NCI-H1930 (cell line): ENCODE data around the gene ST6GALNAC4.
A peak's percentile ranks its signal among the peaks of the same experiment; 100 is the strongest.

Experiments
- DNase-seq, 2 experiments: peaks; one replicate each; lab custom pipeline; 2025; lab: John Stamatoyannopoulos, UW

ST6GALNAC4 gene

DNA sequence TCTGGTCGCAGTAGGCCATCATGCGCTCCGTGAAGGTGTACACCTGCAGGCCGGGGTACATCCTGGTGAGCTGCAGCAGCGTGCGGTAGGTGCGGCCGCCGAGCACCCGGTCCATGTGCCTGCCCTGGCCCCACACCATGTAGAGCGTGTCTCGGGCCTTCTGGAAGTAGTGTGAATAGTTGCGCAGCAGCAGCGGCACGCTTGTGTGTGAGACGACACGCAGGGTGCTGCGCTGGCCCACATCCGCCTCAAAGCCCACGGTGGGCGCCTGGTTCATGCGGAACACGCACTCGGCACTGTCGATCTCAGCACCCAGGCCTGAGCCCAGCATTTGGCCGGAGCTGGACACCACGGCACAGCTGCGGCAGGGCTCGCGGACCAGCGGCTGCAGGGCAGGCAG lies 4.5 kb downstream of the ST6GALNAC4 start:
- DNase-seq = no peak

DNA sequence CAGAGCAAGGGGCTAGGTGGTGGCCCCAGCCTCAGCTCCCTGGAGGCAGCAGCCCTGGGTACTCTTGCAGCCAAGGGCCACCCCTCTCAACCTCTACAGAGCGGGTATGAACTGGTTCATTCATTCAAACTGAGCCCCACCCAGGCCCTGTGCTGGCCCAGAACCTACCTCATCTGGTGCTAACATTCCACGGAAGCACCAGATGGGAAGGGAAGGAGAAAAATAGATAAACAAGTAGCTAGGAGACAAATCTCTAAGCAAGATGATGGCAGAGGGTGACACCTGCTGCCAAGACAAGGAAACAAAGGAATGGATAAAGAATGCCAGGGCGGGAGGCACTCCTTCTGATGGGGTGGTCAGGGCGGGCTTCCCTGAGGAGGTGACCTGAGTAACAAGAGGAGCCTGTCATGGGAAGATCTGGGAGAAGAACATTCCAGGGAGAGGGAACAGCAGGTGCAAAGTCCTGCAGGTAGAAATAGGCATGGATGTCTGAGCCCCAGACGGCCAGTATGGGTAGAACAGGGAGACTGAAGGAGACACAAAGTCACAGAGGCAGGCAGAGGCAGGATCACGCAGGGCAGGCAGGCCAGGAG lies 6.1 kb downstream of the ST6GALNAC4 start:
- no peak for DNase-seq

DNA sequence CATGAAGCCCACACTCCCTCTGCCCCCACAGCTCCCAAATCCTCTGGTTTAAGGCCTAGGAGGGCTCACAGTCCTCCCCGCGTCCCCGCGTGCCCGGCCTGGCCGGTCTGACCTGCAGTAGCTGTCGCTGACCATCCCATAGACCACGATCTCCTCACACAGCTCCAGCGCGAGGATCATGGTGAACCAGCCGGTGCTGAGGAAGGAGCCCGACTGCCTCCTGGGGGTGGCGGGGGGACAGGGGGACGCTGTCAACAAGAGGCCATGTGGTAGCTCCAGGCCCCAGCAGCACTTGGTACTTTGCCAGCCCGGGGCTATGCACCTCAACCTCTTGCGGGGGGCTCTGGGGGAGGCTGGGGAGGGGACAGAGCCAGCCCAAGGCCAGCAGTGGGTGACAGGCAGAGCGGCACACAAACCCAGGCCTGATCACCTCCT lies 7.0 kb downstream of the ST6GALNAC4 start:
- no peak for DNase-seq

DNA sequence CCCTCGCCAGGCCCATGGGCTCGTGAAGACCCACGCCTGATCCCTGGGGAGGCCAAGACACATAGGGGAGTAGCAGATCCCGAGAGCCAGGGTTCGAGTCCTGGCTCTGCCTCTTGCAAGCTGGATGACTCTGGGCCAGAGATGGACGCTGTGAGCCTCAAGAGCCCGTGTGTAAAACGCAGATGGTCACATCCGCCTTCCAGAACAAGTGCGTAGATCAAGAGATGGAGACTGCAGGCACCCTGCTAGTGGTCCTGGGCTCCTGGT lies 8.2 kb downstream of the ST6GALNAC4 start:
- no peak for DNase-seq

DNA sequence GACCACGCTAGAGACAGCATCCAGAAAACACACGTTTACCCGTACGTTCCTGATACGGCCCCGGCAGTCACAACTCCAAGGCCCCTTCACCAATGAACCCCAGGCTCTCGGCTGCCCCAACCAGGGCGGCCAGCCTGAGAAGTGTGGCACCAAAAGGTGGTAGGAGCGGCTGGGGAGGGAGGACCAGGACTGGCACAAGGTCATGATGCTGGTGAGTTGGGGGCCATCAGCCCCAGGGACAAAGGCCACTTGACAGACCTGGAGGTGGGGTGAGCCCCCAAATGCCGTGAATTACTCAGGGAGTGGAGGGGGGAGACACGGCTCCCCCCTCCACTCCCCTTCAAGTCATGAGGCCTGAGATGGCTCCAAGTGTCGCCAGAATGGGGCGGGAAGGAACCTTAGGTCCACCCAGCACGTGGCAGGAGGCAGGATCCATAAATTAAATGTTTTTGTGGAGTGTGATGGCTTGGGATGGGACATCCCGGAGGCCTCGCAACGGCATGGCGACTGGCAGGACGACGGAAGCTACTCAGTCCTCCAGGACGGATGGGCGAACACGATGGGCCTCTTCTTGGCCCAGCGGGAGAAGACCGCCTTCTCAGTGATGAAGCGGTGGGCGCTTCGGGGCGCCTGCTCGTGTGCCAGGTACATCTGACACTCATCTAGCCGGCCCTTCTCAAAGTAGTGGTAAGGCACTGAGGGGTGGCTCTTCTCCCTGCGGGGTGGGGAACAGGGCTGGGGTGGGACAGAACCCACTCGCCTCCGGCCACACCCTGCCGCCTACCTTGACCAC lies 8.8 kb downstream of the ST6GALNAC4 start:
- DNase-seq = no peak

DNA sequence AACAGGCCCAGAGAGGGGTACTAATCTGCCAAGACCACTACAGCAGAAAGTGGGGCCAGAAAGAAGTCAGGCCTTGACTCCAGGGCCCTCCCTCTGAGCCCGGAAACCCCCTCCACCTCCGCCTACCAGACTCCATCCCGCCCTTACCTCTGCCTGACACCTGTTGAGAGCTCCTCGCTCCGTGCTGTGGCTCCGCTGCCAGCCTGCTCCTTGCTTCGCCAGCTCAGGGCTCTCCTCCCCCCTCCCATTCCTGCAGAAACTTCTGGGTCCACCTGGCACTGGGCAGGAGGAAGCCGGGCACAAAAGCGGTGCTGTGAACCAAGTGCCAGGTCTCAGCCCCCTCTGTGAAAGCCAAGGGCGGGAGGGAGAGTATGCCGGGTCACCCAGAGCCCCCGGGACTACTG lies 11.1 kb downstream of the ST6GALNAC4 start:
- DNase-seq = no peak

DNA sequence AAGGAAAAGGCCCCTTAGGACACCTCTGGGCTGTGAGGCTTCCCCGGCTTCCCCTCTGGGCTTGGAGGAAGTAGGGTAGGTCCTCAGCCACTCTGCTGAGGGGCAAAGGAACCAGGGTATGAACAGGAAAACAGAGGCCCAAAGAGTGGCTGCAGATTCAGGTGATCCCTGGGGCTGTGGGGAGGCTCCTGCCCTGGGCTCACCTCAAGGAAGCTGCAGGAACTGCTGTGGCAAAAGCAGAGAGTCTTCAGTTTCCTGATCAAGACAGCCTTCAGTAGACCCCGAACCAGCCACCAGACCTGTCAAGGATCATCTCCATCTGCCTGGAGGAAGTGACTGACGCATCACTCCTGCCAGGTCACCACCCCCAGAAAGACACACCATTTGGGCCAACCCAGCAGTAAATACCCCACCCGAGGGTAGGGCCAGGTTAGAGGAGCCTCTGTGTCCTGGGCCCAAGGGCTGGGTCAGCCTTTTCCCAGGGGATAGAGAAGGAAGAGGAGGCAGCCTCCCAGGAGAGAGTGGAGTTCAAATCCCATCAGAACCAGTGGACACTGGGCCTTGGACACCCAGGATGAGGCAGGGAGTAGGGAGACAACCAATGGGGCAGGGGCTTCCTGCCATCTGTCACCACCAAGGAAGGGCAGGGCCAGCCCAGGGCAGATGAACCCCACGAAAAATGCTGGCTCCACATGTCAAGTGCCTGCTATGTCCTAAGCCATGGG lies 11.7 kb downstream of the ST6GALNAC4 start:
- DNase-seq = no peak

DNA sequence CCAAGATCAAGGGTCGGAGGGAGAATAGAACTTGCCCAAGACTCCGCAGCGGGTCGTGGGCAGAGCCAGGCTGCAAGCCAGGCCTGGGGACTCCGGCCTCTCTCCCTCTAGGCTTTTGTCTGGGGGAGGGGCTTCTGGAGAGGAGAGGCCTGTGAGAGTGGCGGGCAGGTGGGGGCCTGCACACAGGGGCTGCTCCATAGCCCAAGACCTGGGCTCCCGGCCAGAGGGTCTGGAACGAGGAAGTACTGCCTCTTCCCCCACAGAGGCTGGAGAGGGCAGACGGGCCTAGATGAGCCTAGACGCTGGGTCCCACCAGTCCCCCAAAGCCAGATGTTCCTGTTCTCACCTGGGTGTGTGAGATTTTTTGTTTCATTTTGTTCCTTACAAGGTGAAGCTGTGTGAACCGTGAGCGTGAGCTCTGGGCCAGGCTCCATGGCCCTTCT lies 12.3 kb downstream of the ST6GALNAC4 start:
- DNase-seq = no peak

DNA sequence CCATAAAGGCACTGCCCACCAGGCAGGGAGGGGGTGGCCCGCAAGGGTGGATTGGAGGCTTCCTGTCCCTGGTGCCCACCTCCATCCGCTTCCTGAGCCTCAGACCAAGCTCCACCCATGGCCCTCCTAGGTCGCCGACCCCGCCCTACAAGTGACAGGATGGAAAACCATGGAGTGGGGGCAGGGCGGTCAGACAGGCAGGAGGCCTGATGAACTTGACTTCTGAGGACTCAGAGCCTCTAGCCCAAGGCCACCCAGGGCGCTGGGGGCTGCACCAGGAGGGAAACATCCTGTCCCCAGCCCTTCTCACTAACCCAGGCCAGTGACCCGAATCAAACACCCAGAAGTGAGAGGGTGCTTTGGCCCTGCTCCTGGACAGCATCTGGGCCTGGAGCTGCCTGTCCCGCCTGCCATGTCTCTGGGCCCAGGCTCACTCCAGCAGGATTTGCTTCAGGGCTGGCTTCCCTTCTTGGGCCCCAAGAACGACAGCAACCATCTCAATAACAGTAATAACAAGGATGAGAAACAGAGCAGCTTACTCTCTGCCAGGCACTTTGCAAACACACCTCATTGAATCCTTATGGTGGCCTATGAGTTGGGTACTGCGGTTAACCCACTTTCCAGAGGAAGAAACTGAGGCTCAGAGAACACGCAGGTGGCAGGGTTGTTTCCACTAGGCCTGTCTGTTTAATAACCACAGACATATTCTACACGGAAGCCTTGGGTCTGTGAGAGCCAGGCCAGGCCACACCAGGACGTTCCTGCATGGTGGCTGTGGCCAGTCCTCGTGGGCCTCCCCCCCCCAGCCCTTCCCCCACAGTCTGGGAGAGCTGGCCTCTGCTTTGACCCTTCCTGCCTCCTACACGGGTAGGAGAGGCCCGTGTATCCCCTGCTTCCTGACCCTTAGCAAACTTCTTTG lies 13.0 kb downstream of the ST6GALNAC4 start:
- DNase-seq = no peak

DNA sequence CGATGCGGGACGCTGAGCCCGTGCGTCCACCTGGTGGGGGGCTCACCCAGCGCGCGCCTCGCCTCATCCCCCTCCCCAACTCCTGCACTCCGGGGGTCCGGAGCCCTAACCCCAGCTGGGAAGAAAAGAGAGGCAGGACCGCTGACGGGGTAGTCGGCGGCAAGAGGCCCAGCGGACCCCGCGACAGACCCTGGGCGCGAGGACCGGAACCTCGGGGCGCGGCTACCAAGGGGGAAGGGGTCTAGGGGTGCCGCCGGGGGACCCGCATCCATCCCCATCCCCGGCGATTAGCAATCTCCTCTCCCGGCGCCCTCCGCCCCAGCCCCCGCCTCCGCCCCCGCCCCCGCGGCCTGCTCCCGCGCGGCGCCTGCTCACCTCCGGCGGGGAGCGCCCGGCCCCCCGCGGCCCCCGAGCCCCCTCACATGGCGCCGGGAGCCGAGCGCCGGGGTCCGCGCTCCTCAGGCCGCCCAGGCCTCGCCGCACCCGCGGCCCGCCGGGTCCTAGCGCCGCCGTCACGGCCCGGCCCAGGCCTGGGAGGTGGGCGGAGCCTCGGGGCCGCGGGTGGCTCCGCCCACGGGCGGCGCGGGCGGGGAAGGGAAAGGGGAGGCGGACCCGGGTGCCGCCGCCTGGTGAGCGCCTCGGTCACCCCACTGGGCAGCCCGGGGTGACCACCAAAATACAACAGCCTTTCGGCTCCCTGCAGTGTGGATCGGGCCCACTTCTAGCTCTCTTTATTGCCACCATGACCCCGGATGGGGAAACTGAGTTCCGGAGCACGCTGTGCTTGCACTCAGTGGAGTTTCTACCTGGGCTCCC lies 17.5 kb downstream of the ST6GALNAC4 start, which contains the start of gene ST6GALNAC6:
TSS of gene ST6GALNAC6 (minus strand) at position 476 of the 816 bp plus-strand sequence. CDS start 1,622 bp downstream, outside the sequence.
- DNase-seq = peak; percentile 30 to 80

DNA sequence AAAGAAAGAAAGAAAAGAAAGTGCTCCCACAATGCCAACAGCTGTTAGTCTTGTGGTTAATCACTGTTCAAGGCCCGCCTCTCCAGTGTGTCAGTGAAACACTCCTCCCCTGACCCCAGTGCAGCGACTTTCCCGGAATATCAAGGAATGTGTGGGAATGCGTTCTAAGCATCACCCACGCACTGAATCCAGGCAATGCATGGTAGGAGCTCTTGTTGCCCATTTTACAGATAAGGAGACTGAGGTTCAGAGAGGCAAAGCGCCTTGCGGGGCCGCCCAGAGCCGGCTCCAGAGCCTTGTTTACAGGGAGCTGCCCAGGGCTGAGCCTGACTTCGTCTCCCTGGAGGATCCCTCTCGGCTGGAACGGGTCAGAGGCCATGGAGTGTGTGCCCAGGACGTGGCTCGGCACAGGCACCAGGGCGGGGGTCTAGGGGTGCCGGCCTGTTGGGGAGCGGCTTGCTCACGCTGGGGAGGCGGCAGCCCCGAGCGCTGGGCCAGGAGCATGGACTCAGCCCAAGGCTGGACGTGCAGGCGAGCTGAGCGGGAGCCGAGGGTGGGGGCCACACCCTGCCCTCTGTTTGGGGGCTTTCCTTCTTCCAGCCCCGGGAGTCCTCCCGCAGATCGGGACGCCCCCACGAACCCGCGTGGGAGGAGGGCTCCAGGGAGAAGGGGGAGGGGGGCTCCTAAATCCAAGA lies 18.3 kb downstream of the ST6GALNAC4 start:
- DNase-seq = no peak

DNA sequence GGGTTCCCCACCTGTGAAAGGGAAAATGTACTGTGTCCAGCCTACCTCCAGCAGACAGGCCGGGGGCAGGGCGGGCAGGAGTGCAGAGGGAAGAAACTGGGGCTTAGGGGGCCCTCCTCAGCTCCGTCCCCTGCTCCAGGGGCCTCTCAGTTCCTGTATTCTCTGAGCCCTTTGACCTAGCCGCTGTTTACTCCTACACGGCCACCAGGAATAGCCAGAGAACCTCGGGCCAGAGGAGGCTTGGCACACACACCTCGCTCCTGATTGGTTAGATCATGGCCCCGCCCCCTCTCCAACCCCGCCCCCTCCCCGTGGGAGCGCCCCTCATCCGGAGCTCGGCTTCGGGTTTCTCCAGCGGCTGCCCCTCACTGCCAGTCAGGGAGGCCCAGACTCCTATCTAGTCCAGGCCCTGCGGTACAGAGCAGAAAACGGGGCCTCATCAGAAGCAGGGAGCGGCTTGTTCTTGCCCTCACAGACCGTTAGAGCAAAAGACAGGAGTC lies 19.6 kb downstream of the ST6GALNAC4 start:
- no peak for DNase-seq

DNA sequence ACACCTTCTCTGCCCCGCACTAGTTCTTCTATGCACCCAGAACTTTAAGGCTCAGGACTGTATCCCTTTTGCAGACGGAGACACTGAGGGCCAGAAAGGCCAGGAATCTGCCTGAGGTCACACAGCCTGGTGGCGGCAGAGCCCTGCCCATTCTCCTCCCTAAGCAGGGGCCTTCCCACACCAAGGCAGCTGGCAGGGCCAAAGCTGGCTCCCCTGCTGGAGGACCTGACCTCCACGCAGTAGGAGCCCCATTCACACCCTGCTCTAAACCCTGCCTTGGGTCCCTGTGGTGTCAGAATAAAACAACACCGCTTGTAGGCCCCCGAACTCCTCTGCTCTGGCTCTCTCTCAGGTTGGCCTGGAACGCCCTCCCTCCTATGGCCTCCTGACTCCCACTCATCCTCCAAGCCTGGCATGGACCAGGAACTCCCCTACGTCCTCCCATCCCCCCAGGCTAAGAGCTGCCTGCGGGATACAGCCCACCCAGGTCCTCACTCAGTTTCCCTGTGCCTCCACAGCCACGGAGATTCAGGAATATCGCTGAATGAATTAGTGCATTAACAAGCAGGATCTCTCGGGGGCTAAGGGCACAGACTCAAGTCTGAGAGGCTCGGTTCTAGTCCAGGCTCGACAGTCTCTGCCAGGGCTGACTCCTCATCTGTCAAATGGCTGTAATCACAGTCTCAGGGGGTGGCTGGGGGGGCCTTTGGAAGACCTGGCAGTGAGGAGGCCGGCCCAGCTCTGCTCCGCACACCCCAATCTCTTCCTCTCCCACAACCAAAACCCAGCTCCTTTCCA lies 20.2 kb downstream of the ST6GALNAC4 start:
- DNase-seq = no peak

DNA sequence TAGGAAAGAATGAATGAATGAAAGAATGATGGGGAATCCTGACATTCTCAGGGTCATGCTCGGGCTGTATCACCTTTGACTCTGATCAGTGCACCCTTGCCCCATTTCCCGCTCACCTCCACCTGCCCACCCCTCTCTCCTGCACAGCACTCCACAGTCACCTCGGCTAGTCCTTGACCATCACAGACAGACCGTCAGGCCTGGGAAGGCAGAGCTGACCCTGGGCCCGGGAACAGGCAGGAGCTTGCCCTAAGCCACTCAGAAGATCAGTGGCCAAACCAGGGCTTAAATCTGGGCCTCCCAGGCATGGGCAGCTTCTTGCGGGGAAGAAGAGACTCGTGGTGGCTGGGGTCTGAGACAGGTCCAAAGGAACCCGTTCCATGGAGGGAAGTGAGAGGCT lies 21.0 kb downstream of the ST6GALNAC4 start:
- DNase-seq = no peak

DNA sequence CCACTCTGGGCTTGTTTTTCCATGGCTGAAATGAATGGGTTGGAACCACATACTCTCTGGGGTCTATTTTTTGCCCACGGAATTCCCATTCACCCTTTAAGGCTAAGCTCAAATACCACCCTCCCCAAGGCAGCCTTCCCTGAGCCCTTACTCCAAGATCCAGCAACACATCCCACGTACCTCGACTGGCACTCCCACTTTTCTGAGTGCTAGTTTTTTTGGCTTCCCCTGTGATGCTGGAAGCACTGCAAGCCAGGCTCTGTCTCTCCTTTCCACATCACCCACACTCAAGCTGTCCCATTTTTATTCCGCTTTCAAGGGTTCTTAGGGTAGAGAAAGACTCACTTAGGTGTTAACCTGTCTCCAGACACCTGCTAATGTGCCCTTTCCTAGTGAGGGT lies 23.4 kb downstream of the ST6GALNAC4 start:
- no peak for DNase-seq

DNA sequence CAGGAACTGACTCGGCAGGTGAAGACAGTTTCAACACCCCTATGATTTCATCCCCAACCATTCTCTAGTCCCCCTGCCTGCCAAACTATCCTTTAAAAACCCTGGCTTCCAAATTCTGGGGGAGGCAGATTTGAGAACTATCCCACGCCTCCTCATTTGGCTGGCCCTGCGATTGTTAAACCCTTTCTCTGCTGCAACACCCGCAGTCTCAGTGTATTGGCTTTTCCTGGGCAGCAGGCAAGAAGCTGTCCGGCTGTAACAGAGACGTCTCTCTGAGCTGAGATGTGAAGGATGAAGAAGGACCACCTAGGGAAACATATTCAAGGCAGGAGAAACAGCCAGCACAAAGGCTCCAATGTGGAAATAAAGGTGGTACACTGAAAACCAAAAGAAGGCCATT lies 24.0 kb downstream of the ST6GALNAC4 start:
- DNase-seq = no peak

DNA sequence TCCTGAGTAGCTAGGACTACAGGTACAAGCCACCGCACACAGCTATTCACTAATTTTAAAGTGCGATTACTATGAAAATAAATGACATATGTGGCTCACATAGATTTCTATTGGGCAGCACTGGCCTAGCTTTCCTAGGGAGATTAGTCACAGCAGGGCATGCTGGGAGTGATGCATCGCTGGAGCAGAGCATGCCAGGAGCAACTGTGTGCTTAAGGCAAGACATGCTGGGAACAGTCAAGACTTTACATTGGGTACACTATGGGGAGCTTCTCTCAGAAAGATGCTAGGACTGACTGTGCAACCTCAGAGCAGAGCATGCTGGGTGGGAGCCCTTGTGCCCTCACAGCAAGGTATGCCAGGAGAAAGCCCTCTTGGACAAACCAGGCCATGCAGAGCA lies 26.8 kb downstream of the ST6GALNAC4 start:
- no peak for DNase-seq

DNA sequence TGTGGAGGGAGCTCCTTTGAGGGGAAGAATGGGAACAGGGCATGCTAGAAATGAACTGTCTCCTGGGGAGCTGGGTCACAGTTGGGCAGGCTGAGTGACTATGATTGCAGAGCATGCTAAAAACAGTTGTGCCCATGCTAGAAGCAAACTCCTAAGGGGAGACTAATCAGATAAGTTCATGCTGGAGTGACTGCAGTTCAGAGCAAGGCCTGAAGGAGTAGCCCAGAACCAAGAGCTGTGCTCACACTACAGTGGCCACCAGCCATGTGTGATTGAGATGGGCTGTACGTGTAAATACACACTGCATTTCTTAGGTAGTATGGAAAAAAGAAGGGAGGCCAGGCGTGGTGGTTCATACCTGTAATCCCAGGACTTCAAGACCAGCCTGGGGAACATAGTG lies 29.0 kb downstream of the ST6GALNAC4 start:
- DNase-seq = no peak

DNA sequence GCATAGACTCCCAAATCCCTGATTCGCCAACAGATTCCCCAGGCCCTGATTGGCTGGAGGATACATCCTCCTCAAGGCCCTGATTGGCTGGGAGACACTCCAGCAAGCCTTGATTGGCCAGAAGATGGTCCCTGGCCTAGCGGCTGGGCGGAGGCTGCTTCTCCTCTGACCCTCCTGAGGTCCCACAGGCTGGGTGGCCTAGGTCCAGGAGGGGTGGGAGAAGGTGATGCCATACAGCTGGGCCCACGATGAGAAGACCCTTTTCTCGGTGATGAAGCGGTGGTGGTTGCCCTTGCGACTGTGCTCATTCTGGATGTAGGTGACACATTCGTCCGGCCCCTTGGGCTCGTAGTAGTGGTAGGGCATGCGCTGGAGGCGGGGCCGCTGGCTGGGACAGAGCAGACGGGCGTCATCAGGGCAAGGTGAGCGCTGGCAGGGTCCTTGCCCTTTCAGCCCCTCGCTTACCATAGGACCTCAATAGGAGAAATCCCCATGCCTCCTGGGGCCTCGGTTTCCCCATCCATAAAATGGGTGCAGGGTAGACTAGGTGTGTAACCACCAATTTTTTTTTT lies 30.4 kb downstream of the ST6GALNAC4 start:
- no peak for DNase-seq
